GM23338 (cell line): ENCODE results near the gene TUBA8. TPM values are rescaled to one million over a fixed set of nuclear protein-coding genes. Genes with fewer than 3 reads are reported as not detected.

Experiments
- ATAC-seq: fragments of 200-7000 bp; cut with Tn5 transposase; 3 replicates; pipeline ENCODE4 v1.9.1; 2020
- DNase-seq: peaks from one replicate; pipeline ENCODE4 v3.0.0-alpha.2; 2015; ENCODE audit warnings: low spot score
- H2AFZ ChIP-seq: fragments of 200-600 bp; sonication (generic); 2 replicates; pipeline ENCODE4 v1.8.0; 2016; ENCODE audit warnings: antibody characterized with exemption, mild to moderate bottlenecking, moderate library complexity
- H3F3A ChIP-seq: fragments of 200-600 bp; sonication (generic); replicated peaks from 2 replicates; pipeline ENCODE4 v1.8.0; 2017; ENCODE audit warnings: antibody characterized with exemption, mixed run types, low read depth
- H3K27ac ChIP-seq: fragments of 200-600 bp; sonication (generic); 2 replicates; pipeline ENCODE4 v1.6.1; 2016; ENCODE audit warnings: low read depth
- H3K27me3 ChIP-seq: fragments of 200-600 bp; sonication (generic); 2 replicates; pipeline ENCODE4 v1.8.0; 2016; ENCODE audit warnings: mild to moderate bottlenecking, mixed run types, moderate library complexity; ENCODE audit not compliant: insufficient read depth
- H3K36me3 ChIP-seq: fragments of 200-600 bp; sonication (generic); 2 replicates; pipeline ENCODE4 v1.8.0; 2016; ENCODE audit warnings: mild to moderate bottlenecking; ENCODE audit not compliant: insufficient read depth
- H3K4me1 ChIP-seq: fragments of 200-600 bp; sonication (generic); 2 replicates; pipeline ENCODE4 v1.8.0; 2016; ENCODE audit warnings: mild to moderate bottlenecking, moderate library complexity; ENCODE audit not compliant: insufficient read depth
- H3K4me2 ChIP-seq: fragments of 200-600 bp; sonication (generic); 2 replicates; pipeline ENCODE4 v1.7.1; 2017; ENCODE audit warnings: mixed run types
- H3K4me3 ChIP-seq: fragments of 200-600 bp; sonication (generic); 2 replicates; pipeline ENCODE4 v1.6.1; 2016; ENCODE audit warnings: mixed run types
- H3K79me2 ChIP-seq: fragments of 200-600 bp; sonication (generic); replicated peaks from 2 replicates; pipeline ENCODE4 v1.8.0; 2017; ENCODE audit warnings: mild to moderate bottlenecking; ENCODE audit not compliant: insufficient read depth
- H3K9me2 ChIP-seq: fragments of 200-600 bp; sonication (generic); 2 replicates; pipeline ENCODE4 v1.8.0; 2017; ENCODE audit not compliant: insufficient read depth
- H4K20me1 ChIP-seq: fragments of 200-600 bp; sonication (generic); replicated peaks from 2 replicates; pipeline ENCODE4 v1.8.0; 2017; ENCODE audit warnings: mild to moderate bottlenecking; ENCODE audit not compliant: insufficient read depth
- H3K27ac Mint-ChIP-seq: 2 replicates; pipeline ENCODE4 v1.8.0; 2020; ENCODE audit warnings: inconsistent platforms, mild to moderate bottlenecking, moderate library complexity, mixed read lengths
- H3K27me3 Mint-ChIP-seq: 3 replicates; pipeline ENCODE4 v1.8.0; 2022; ENCODE audit warnings: low read depth, mild to moderate bottlenecking, moderate library complexity, mixed read lengths, inconsistent platforms; ENCODE audit not compliant: insufficient read depth, poor library complexity
- H3K36me3 Mint-ChIP-seq: 3 replicates; pipeline ENCODE4 v1.8.0; 2021; ENCODE audit warnings: low read depth, mild to moderate bottlenecking, inconsistent platforms, moderate library complexity, mixed read lengths
- H3K4me1 Mint-ChIP-seq: 3 replicates; pipeline ENCODE4 v1.8.0; 2020; ENCODE audit warnings: mild to moderate bottlenecking, inconsistent platforms, mixed read lengths
- H3K4me3 Mint-ChIP-seq: 3 replicates; pipeline ENCODE4 v1.8.0; 2021; ENCODE audit warnings: moderate library complexity, mild to moderate bottlenecking, inconsistent platforms, mixed read lengths
- H3K9me3 Mint-ChIP-seq: 3 replicates; pipeline ENCODE4 v1.8.0; 2020; ENCODE audit warnings: moderate library complexity, mild to moderate bottlenecking, inconsistent platforms, mixed read lengths
- CREB1 ChIP-seq: fragments of 250-450 bp; sonication (Bioruptor Pico); IDR thresholded peaks from 2 replicates; pipeline ENCODE4 v1.5.0; 2020; ENCODE audit warnings: low read depth, mild to moderate bottlenecking, moderate library complexity
- CTCF ChIP-seq, 2 experiments: fragments of 200-600 bp in 1 of 2; sonication (generic) in 1 of 2; conservative IDR thresholded peaks; 2 replicates each; pipeline versions ENCODE4 v1.5.1 to v1.6.1; 2016 to 2017; ENCODE audit warnings: antibody characterized with exemption in 2 of 2, low read depth in 2 of 2, mild to moderate bottlenecking in 2 of 2, moderate library complexity in 1 of 2
- ETS1 ChIP-seq: IDR thresholded peaks from 2 replicates; pipeline ENCODE4 v1.6.1; 2016; ENCODE audit warnings: antibody characterized with exemption
- EZH2 ChIP-seq: fragments of 200-600 bp; sonication (generic); IDR thresholded peaks from one replicate; pipeline ENCODE4 v1.8.0; 2017; ENCODE audit warnings: antibody characterized with exemption, mild to moderate bottlenecking, low read depth; ENCODE audit not compliant: unreplicated experiment
- EZH2phosphoT487 ChIP-seq: fragments of 200-600 bp; sonication (generic); IDR thresholded peaks from one replicate; pipeline ENCODE4 v1.8.1; 2018; ENCODE audit warnings: antibody characterized with exemption; ENCODE audit not compliant: unreplicated experiment
- JUNB ChIP-seq: IDR thresholded peaks from one replicate; pipeline ENCODE4 v1.6.1; 2016; ENCODE audit warnings: antibody characterized with exemption; ENCODE audit not compliant: unreplicated experiment
- NANOG ChIP-seq: IDR thresholded peaks from 2 replicates; pipeline ENCODE4 v1.6.1; 2016; ENCODE audit warnings: antibody characterized with exemption, borderline replicate concordance
- POLR2AphosphoS5 ChIP-seq: IDR thresholded peaks from 2 replicates; pipeline ENCODE4 v1.6.1; 2016; ENCODE audit warnings: antibody characterized with exemption, low read depth
- REST ChIP-seq: IDR thresholded peaks from one replicate; pipeline ENCODE4 v1.6.1; 2018; ENCODE audit warnings: antibody characterized with exemption; ENCODE audit not compliant: unreplicated experiment
- ZNF114 ChIP-seq: fragments of 250-450 bp; sonication (Bioruptor Pico); IDR thresholded peaks from 2 replicates; pipeline ENCODE4 v1.5.0; 2020; ENCODE audit warnings: mild to moderate bottlenecking, moderate library complexity
- ZNF462 ChIP-seq: fragments of 250-450 bp; sonication (Bioruptor Pico); IDR thresholded peaks from 2 replicates; pipeline ENCODE4 v1.5.0; 2020; ENCODE audit warnings: mild to moderate bottlenecking, moderate library complexity
- polyA plus RNA-seq: library from polyadenylated mRNA; unstranded; fragments of >200 nt; fragmentation: Nextera tagmentation; extraction: Ambion mirVana; gene quantifications from 2 replicates; pipeline ENCODE4 v1.2.1, GENCODE V29; 2016
- total RNA-seq: library from RNA; depleted of rRNA; stranded (reverse); fragments of >200 nt; shearing (Covaris generic); gene quantifications from 2 replicates; pipeline ENCODE4 v1.2.3, GENCODE V29; 2014

The TUBA8 gene
- total and polyA plus RNA-seq, 2 experiments from 2014 or later = 0.31 to 0.48 TPM

GRCh38 chr22:18130018-18130417, 19.4 kb downstream of the TUBA8 start:
- no peak for ATAC-seq
- Histone ChIP-seq H3F3A (no peaks in the 10 kb centered on the region), H3K27ac (no peak overlapping the region), H4K20me1 (no peaks in the 10 kb centered on the region), H2AFZ (no peak overlapping the region), H3K79me2 (no peaks in the 10 kb centered on the region), H3K36me3 (no peaks in the 10 kb centered on the region), H3K4me2 (no peak overlapping the region), H3K9me2 (0 out of 2 replicates have a peak, but pooled peaks cover 3% of the 10 kb centered on the region), H3K4me1 (peaks cover 4% of the 10 kb centered on the region; the same call in 1 of the 2 replicates), H3K27me3 (no peaks in the 10 kb centered on the region), H3K4me3 (no peak overlapping the region)
- peaks cover 13% of the 10 kb centered on the region for H3K4me1 Mint-ChIP-seq
- H3K4me3 Mint-ChIP-seq = no peak overlapping the region
- no peaks in the 10 kb centered on the region for H3K9me3 Mint-ChIP-seq
- TF ChIP-seq CREB1 (CRISPR knock-in tag) = no peak
- no peak for TF ChIP-seq POLR2AphosphoS5
- no peak for TF ChIP-seq JUNB
- no peak for TF ChIP-seq NANOG
- TF ChIP-seq EZH2phosphoT487 = no peak
- TF ChIP-seq ETS1 = no peak
- TF ChIP-seq ZNF462 (CRISPR knock-in tag) = no peak
- no peak for TF ChIP-seq REST
- TF ChIP-seq ZNF114 (CRISPR knock-in tag) = no peak
- no peak for TF ChIP-seq CTCF (conservative IDR thresholded peaks at IDR 0.05; ENCODE audit: low read depth in 2 of 2)
- no peak for TF ChIP-seq EZH2
- no peak for DNase-seq
- peaks cover 6% of the 10 kb centered on the region for H3K36me3 Mint-ChIP-seq
- H3K27me3 Mint-ChIP-seq = peaks cover 4% of the 10 kb centered on the region
- H3K27ac Mint-ChIP-seq = no peak overlapping the region
